ENCODE data around the gene FOXP1. TPM values are rescaled to one million over a fixed set of nuclear protein-coding genes. Genes with fewer than 3 reads are reported as not detected.

FOXP1 gene
- total and polyA plus RNA-seq, 9 donors, result 17.6 to 28.2 (median 20.5) TPM

GRCh38 chr3:71425491-71426071, 157.9 kb downstream of the FOXP1 start:
- Histone ChIP-seq H3K4me1 (ENCODE audit: control insufficient read depth, insufficient read depth, low read length) (peaks cover 9% of the 10 kb centered on the region), H3K4me3 (ENCODE audit: low read length) (no peak overlapping the region), H3K36me3 (ENCODE audit: control insufficient read depth, insufficient read depth, low read length) (no peaks in the 10 kb centered on the region), H3K27ac (ENCODE audit: low read length) (no peak overlapping the region), H3K27me3 (ENCODE audit: control insufficient read depth, insufficient read depth, low read length) (no peaks in the 10 kb centered on the region), H3K9me3 (replicated peaks; ENCODE audit: control insufficient read depth, low read depth, low read length) (no peaks in the 10 kb centered on the region)
- DNase-seq, result no peak
- 86% methylated on average over 1 of the region's 2 CpGs for WGBS (ENCODE audit: insufficient coverage)

GRCh38 chr3:71423151-71423906, 160.2 kb downstream of the FOXP1 start:
- DNase-seq, result peak; percentile 55
- H3K36me3 ChIP-seq (ENCODE audit: control insufficient read depth, insufficient read depth, low read length), result no peaks in the 10 kb centered on the region
- H3K4me3 ChIP-seq (ENCODE audit: low read length), result no peak overlapping the region
- 67% methylated on average over 9 of the region's 12 CpGs for WGBS (ENCODE audit: insufficient coverage)
- no peaks in the 10 kb centered on the region for H3K27me3 ChIP-seq (ENCODE audit: control insufficient read depth, insufficient read depth, low read length)
- no peaks in the 10 kb centered on the region for H3K9me3 ChIP-seq (replicated peaks; ENCODE audit: control insufficient read depth, low read depth, low read length)
- H3K27ac ChIP-seq (ENCODE audit: low read length), result no peak overlapping the region
- peaks cover 7% of the 10 kb centered on the region for H3K4me1 ChIP-seq (ENCODE audit: control insufficient read depth, insufficient read depth, low read length)

GRCh38 chr3:71421820-71422566, 161.5 kb downstream of the FOXP1 start:
- no peak overlapping the region for H3K27ac ChIP-seq (ENCODE audit: low read length)
- H3K4me1 ChIP-seq (ENCODE audit: control insufficient read depth, insufficient read depth, low read length), result peaks cover 7% of the 10 kb centered on the region
- no peak for DNase-seq
- no peaks in the 10 kb centered on the region for H3K27me3 ChIP-seq (ENCODE audit: control insufficient read depth, insufficient read depth, low read length)
- H3K36me3 ChIP-seq (ENCODE audit: control insufficient read depth, insufficient read depth, low read length), result no peaks in the 10 kb centered on the region
- H3K4me3 ChIP-seq (ENCODE audit: low read length), result no peak overlapping the region
- WGBS (ENCODE audit: insufficient coverage), result 80% methylated on average over 2 of the region's 12 CpGs
- H3K9me3 ChIP-seq (replicated peaks; ENCODE audit: control insufficient read depth, low read depth, low read length), result no peaks in the 10 kb centered on the region

- WGBS (ENCODE audit: insufficient coverage), result 83% methylated on average over 3 of the region's 4 CpGs
- H3K9me3 ChIP-seq (replicated peaks; ENCODE audit: control insufficient read depth, low read depth, low read length), result no peaks in the 10 kb centered on the region
- no peak for DNase-seq
- H3K36me3 ChIP-seq (ENCODE audit: control insufficient read depth, insufficient read depth, low read length), result no peaks in the 10 kb centered on the region
- H3K4me1 ChIP-seq (ENCODE audit: control insufficient read depth, insufficient read depth, low read length), result peaks cover 7% of the 10 kb centered on the region
- H3K27me3 ChIP-seq (ENCODE audit: control insufficient read depth, insufficient read depth, low read length), result no peaks in the 10 kb centered on the region
- no peak overlapping the region for H3K27ac ChIP-seq (ENCODE audit: low read length)
- H3K4me3 ChIP-seq (ENCODE audit: low read length), result no peak overlapping the region
These were observed 162.1 kb downstream of the FOXP1 start for GRCh38 chr3:71421475-71421819.

GRCh38 chr3:71419369-71419768, 164.2 kb downstream of the FOXP1 start:
- Histone ChIP-seq H3K27ac (ENCODE audit: low read length) (no peak overlapping the region), H3K27me3 (ENCODE audit: control insufficient read depth, insufficient read depth, low read length) (no peaks in the 10 kb centered on the region), H3K36me3 (ENCODE audit: control insufficient read depth, insufficient read depth, low read length) (no peaks in the 10 kb centered on the region), H3K4me3 (ENCODE audit: low read length) (no peak overlapping the region), H3K9me3 (replicated peaks; ENCODE audit: control insufficient read depth, low read depth, low read length) (no peaks in the 10 kb centered on the region), H3K4me1 (ENCODE audit: control insufficient read depth, insufficient read depth, low read length) (peaks cover 7% of the 10 kb centered on the region)
- no CpG with 5 or more reads among the region's 2 CpGs for WGBS (ENCODE audit: insufficient coverage)
- no peak for DNase-seq

- Histone ChIP-seq H3K9me3 (replicated peaks; ENCODE audit: control insufficient read depth, low read depth, low read length) (no peaks in the 10 kb centered on the region), H3K27ac (ENCODE audit: low read length) (no peak overlapping the region), H3K4me1 (ENCODE audit: control insufficient read depth, insufficient read depth, low read length) (peaks cover 2% of the 10 kb centered on the region), H3K27me3 (ENCODE audit: control insufficient read depth, insufficient read depth, low read length) (no peaks in the 10 kb centered on the region), H3K36me3 (ENCODE audit: control insufficient read depth, insufficient read depth, low read length) (no peaks in the 10 kb centered on the region), H3K4me3 (ENCODE audit: low read length) (no peak overlapping the region)
- DNase-seq, result no peak
- WGBS (ENCODE audit: insufficient coverage), result no CpG with 5 or more reads among the region's 6 CpGs
These were observed 165.7 kb downstream of the FOXP1 start for GRCh38 chr3:71417791-71418190.

- no peak for DNase-seq
- Histone ChIP-seq H3K4me1 (ENCODE audit: control insufficient read depth, insufficient read depth, low read length) (peaks cover 2% of the 10 kb centered on the region), H3K27ac (ENCODE audit: low read length) (no peak overlapping the region), H3K4me3 (ENCODE audit: low read length) (no peak overlapping the region), H3K9me3 (replicated peaks; ENCODE audit: control insufficient read depth, low read depth, low read length) (no peaks in the 10 kb centered on the region), H3K27me3 (ENCODE audit: control insufficient read depth, insufficient read depth, low read length) (no peaks in the 10 kb centered on the region), H3K36me3 (ENCODE audit: control insufficient read depth, insufficient read depth, low read length) (no peaks in the 10 kb centered on the region)
- 80% methylated on average over 1 of the region's 8 CpGs for WGBS (ENCODE audit: insufficient coverage)
These were observed 166.7 kb downstream of the FOXP1 start for GRCh38 chr3:71416876-71417275.

- Histone ChIP-seq H3K4me3 (ENCODE audit: low read length) (no peak overlapping the region), H3K9me3 (replicated peaks; ENCODE audit: control insufficient read depth, low read depth, low read length) (no peaks in the 10 kb centered on the region), H3K27me3 (ENCODE audit: control insufficient read depth, insufficient read depth, low read length) (no peaks in the 10 kb centered on the region), H3K27ac (ENCODE audit: low read length) (no peak overlapping the region), H3K4me1 (ENCODE audit: control insufficient read depth, insufficient read depth, low read length) (peaks cover 2% of the 10 kb centered on the region), H3K36me3 (ENCODE audit: control insufficient read depth, insufficient read depth, low read length) (no peaks in the 10 kb centered on the region)
- WGBS (ENCODE audit: insufficient coverage), result no CpG with 5 or more reads among the region's 2 CpGs
- DNase-seq, result no peak
These were observed 167.8 kb downstream of the FOXP1 start for GRCh38 chr3:71415681-71416122.

GRCh38 chr3:71414189-71414927, 169.2 kb downstream of the FOXP1 start:
- H3K36me3 ChIP-seq (ENCODE audit: control insufficient read depth, insufficient read depth, low read length), result no peaks in the 10 kb centered on the region
- 47% methylated on average over 11 of the region's 15 CpGs for WGBS (ENCODE audit: insufficient coverage)
- H3K27ac ChIP-seq (ENCODE audit: low read length), result peak overlapping the region; percentile 63
- no peak overlapping the region for H3K4me3 ChIP-seq (ENCODE audit: low read length)
- H3K9me3 ChIP-seq (replicated peaks; ENCODE audit: control insufficient read depth, low read depth, low read length), result no peaks in the 10 kb centered on the region
- no peaks in the 10 kb centered on the region for H3K27me3 ChIP-seq (ENCODE audit: control insufficient read depth, insufficient read depth, low read length)
- DNase-seq, result peak; percentile 43
- peaks cover 2% of the 10 kb centered on the region for H3K4me1 ChIP-seq (ENCODE audit: control insufficient read depth, insufficient read depth, low read length)

GRCh38 chr3:71413572-71413971, 170.0 kb downstream of the FOXP1 start:
- peak overlapping the region; percentile 63 for H3K27ac ChIP-seq (ENCODE audit: low read length)
- no peak for DNase-seq
- peaks cover 2% of the 10 kb centered on the region for H3K4me1 ChIP-seq (ENCODE audit: control insufficient read depth, insufficient read depth, low read length)
- H3K27me3 ChIP-seq (ENCODE audit: control insufficient read depth, insufficient read depth, low read length), result no peaks in the 10 kb centered on the region
- WGBS (ENCODE audit: insufficient coverage), result no CpG with 5 or more reads among the region's 3 CpGs
- H3K9me3 ChIP-seq (replicated peaks; ENCODE audit: control insufficient read depth, low read depth, low read length), result no peaks in the 10 kb centered on the region
- no peaks in the 10 kb centered on the region for H3K36me3 ChIP-seq (ENCODE audit: control insufficient read depth, insufficient read depth, low read length)
- H3K4me3 ChIP-seq (ENCODE audit: low read length), result no peak overlapping the region
